ENCODE measurements around the gene SLC41A1.

SLC41A1 gene

GRCh38 chr1:205822397-205822796 is 9.4 kb upstream of the SLC41A1 start:
- no peak for ATAC-seq
- DNase-seq: no peak

GRCh38 chr1:205817988-205818387 is 5.0 kb upstream of the SLC41A1 start:
- ATAC-seq (no peak), DNase-seq (no peak)

DNA sequence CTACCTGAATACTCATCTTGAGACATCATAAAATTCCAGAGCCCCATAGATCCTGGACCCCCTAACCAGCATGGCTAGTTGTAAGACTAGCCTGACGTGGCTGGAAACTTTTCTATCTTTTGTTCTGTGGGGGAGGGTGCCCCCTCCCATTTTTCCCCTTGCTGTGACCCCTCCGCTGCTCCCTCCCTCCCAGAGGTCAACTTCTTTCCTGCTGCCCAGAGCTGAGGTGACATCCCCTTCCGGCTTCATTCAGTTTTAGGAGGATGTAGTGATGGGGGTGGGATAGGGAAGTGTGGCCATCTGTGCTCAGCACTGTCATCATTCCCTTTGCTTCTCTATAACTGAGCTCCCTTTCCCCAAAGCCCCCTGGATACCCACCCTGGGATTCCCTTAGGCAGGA is 4.4 kb upstream of the SLC41A1 start:
- DNase-seq (no peak), ATAC-seq (no peak)

GRCh38 chr1:205813755-205814058 is 709 bp upstream of the SLC41A1 start:
- ATAC-seq: no peak
- peak; percentile 49 for DNase-seq

- DNase-seq (peak; percentile 29), ATAC-seq (peak; percentile 13)
Measured at GRCh38 chr1:205812271-205812877, 624 bp downstream of the SLC41A1 start.

DNA sequence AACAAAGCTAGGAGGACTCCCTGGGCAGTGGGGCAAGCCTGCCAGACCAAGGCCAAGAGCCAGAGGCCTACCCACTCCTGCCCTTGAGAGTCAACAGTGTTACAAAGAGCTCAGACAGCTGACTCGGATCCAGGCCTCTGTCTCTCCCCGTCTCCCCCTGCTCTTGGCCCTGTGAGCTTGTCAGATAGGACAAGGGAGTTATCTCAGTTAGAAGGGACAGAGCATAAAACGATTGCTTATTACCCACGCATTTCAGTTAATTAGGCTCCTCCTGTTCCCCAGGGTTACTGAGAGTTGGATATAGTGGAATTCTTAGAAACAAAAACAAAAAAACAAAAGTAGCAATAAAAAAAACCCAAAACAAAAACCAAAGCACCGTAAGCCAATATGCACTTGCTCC is 1.3 kb downstream of the SLC41A1 start:
- ATAC-seq: no peak
- DNase-seq: no peak

DNA sequence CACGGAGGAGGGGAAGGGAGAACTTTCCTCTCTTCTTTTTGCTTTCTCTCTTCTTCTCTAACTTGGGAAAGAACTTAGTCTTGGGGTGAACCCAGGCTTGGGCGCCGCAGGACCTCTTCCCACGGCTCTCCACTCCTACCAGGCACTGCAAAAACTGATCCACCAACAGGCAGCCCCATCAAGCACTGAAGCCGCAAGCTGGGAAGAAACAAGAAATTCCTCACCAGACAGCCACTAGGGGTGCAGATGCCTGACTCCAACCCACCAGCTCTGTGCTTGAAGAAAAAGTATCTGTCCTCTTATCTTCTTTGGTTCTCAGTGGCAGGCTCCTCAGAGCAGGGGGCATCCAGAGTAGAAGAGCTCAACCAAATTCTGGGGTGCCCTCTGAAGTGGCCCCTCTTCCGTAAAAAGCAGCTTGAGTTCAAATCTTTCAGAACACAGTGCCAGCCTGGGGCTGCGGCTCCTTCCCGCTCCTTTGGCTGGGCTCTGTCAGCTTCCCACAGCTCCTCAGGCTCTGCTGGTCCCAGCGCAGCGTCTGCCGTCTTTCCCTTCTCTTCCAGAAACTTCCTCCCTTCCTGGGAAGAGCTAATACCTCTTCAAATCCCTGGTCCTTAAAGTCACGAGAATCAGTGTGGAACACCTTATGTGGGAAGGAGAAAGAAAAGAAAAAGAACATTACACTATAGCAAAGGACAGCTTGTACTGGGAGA is 2.4 kb downstream of the SLC41A1 start:
- DNase-seq (no peak), ATAC-seq (no peak)

- no peak for DNase-seq
- no peak for ATAC-seq
Measured at GRCh38 chr1:205809942-205810345, 3.1 kb downstream of the SLC41A1 start.

- no peak for ATAC-seq
- no peak for DNase-seq
Measured at GRCh38 chr1:205809469-205809868, 3.5 kb downstream of the SLC41A1 start.

DNA sequence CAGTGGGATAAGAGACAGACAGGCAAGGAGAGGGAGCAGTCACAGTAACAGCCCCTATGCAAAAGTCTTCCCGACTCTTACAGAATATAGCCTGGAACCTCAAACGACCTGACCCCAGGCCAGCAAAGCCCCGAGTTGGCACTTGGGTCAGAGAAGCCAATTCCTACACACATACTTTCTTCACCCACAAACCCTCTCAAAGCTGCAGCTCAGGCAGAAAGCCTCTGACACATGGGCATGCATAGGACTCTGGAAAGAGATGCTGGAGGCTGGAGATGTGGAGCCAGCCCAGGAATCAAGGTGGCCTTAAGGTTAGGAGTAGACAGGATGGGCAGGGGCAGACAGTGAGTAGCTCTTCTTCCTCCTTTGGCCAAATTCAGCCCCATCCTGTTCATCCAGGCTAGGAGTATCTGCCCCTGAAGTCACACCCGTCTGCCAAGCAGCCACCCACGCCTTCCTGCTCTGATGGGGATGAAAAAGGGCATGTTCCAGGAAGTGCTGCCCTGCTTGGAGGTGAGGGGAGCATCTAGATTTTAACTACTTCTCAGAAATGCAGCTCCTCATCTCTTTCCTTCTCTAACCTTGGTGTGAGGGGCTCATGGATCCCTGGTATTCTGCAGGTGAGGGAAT is 7.8 kb downstream of the SLC41A1 start:
- peak; percentile 86 for ATAC-seq
- DNase-seq: peak; percentile 75

DNA sequence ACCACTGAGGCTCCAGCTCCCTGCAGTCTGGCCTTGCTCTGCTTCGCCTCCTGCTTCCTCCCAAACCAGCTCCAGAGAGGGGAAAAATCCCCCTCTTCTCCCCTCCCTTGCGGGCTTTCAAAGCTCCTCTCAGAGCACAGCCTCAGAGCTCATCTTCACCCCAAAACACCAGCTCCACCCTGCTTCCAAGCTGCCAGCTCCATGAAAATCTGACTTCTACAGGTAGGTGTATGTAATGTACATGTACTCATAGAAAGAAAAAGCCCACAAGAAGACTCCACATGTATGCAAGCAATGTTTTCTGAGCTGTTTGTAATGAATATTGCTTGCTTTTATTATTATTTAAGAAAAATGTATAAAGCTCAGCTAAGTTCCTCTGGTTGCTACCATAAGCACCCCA is 8.4 kb downstream of the SLC41A1 start:
- ATAC-seq (no peak), DNase-seq (no peak)

- ATAC-seq (no peak), DNase-seq (no peak)
Measured at GRCh38 chr1:205803986-205804385, 9.0 kb downstream of the SLC41A1 start.

- ATAC-seq (no peak), DNase-seq (no peak)
Measured at GRCh38 chr1:205802060-205802459, 10.9 kb downstream of the SLC41A1 start.

- ATAC-seq: no peak
- no peak for DNase-seq
Measured at GRCh38 chr1:205800981-205801703, 11.9 kb downstream of the SLC41A1 start.

GRCh38 chr1:205800427-205800826 is 12.6 kb downstream of the SLC41A1 start:
- ATAC-seq (no peak), DNase-seq (no peak)

DNA sequence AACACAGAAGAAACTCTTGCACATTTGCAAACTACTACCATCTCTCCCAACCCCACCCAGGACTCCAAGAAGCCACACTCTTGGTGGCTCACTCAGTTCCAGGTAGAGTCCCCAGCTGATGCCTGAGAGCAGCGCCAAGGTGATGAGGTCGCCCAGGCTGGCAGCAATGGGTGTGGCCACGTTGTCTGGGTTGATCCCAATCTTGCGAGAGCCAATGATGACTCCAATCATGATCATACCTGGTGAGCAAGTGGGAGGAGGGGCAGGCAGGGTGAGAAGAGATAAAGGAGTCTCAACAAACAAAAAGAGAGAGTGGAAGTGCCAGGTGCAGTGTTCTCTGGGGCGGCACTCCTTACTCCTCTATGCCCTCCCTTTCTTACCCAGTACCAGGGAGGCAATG is 14.4 kb downstream of the SLC41A1 start:
- DNase-seq (no peak), ATAC-seq (no peak)

DNA sequence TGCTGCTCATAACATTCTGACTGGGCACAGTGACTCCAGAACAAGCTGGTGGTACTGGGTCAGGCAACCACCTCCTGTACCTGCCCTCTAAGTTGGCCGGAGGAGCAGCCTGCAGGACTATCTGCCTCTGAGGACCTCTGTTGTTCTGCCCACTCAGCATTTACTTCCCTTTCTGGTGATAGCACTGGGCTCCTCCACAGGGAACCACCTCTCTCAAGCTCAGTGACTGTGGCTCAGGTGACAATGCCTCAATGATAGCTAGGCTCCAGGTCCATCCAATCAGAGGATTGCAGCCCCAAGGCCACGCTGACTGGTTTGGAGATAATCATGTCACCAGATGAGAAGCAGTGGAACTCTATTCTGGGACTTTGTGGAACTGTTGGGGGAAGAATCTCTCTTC is 15.8 kb downstream of the SLC41A1 start:
- no peak for ATAC-seq
- DNase-seq: no peak

DNA sequence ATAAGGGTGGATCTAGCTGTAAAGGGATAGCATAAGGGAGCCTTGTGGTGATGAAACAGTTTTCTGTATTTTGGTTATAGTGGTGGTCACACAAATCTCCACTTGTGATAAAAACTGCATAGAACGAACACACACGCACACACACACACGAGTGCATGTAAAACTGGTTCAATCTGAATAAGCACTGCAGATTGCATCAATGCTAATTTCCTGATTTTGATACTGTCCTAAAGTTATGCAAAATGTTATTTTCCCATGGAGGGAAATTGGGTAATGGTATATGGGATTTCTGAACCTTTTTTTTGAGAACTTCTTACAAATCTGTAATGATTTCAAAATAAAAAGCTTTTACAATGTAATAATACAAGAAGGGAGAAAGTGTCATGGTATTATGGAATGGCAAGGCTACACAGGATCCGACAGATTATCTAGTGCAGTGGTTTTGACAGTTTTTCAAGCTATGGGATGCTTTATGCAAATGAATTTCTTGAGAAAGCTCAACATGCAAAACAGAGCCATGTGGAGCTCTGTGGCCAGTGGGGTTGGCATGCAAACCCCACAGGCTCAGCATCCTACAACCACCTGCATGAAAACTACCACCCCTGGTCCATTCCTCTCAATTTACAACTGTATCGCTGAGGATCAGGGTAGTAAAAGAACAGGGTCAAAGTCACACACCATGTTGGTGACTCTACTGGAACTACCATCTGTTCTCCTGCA is 18.8 kb downstream of the SLC41A1 start:
- DNase-seq (no peak), ATAC-seq (no peak)

- ATAC-seq: no peak
- DNase-seq: no peak
Measured at GRCh38 chr1:205792961-205793673, 19.9 kb downstream of the SLC41A1 start.

- ATAC-seq (no peak), DNase-seq (no peak)
Measured at GRCh38 chr1:205792481-205792881, 20.5 kb downstream of the SLC41A1 start.

- peak; percentile 88 for ATAC-seq
- peak; percentile 64 for DNase-seq
Measured at GRCh38 chr1:205791568-205792180, 21.3 kb downstream of the SLC41A1 start.

All from stimulated activated naive CD8-positive, alpha-beta T cell treated with anti-CD3 and anti-CD28 coated beads, Interleukin-15, Interleukin-2, amounts not matched to agents 100 U/mL and 50 U/mL, for 24 hours (primary cell).